Epithelial cell of proximal tubule (primary cell): ENCODE measurements around the gene GRIA1. TPM values are rescaled to one million over a fixed set of nuclear protein-coding genes. Genes with fewer than 3 reads are reported as not detected.

Experiments used
- DNase-seq: peaks from one replicate; pipeline ENCODE4 v3.0.0-alpha.2; 2011; ENCODE audit warnings: low read depth
- H3K4me3 ChIP-seq: 2 replicates; pipeline ENCODE4 v1.5.1; 2011; ENCODE audit warnings: low read depth, mild to moderate bottlenecking, low read length
- total RNA-seq: library from RNA; depleted of rRNA; stranded (reverse); fragments of >200 nt; gene quantifications from 2 replicates; pipeline ENCODE4 v1.2.3, GENCODE V29; 2015
- TF ChIP-seq, protein P1 (sequence below): conservative IDR thresholded peaks from 2 replicates; pipeline ENCODE4 v1.5.1; 2012; ENCODE audit warnings: low read depth, mild to moderate bottlenecking, low read length

Gene GRIA1
- total RNA-seq, 1 donor from 2014 or later: not detected

DNA sequence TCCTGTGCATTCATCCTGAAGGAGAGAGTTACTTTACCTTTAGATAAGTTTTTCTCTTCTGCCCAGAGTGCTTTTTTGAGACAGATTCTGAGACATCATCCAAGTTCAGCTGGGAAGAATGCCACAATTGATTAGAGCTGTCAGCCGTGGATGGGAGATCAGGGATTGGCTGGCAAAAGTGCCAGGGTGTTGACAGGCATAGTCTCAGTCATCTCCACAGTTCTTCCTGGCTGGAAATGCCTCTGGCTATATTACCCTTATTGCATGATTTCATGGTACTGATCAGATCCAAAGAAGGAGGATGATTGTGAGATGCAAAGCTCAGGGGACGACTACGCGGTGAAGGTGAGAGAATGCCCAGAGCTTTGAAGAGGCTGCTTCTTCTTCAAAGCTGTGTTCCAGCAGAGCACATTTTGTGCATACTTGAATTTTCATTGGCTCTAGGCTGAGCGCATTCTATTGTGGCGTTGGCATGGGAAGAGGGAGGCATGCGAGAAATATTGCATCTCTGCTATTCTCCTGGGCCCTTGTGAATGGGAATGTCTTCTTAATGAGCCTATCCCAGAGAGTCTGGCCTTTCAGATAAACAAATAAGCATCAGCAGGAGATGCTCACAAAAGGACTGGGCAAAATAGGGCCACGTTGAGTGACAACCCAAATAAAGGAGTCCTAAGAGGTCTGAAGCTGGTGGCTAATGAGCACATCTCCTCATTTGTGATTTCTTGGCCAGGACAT, 82.1 kb downstream of the GRIA1 start:
- no peak for DNase-seq
- TF ChIP-seq, protein P1, sequence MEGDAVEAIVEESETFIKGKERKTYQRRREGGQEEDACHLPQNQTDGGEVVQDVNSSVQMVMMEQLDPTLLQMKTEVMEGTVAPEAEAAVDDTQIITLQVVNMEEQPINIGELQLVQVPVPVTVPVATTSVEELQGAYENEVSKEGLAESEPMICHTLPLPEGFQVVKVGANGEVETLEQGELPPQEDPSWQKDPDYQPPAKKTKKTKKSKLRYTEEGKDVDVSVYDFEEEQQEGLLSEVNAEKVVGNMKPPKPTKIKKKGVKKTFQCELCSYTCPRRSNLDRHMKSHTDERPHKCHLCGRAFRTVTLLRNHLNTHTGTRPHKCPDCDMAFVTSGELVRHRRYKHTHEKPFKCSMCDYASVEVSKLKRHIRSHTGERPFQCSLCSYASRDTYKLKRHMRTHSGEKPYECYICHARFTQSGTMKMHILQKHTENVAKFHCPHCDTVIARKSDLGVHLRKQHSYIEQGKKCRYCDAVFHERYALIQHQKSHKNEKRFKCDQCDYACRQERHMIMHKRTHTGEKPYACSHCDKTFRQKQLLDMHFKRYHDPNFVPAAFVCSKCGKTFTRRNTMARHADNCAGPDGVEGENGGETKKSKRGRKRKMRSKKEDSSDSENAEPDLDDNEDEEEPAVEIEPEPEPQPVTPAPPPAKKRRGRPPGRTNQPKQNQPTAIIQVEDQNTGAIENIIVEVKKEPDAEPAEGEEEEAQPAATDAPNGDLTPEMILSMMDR: no peak
- no peak overlapping the region for H3K4me3 ChIP-seq

DNA sequence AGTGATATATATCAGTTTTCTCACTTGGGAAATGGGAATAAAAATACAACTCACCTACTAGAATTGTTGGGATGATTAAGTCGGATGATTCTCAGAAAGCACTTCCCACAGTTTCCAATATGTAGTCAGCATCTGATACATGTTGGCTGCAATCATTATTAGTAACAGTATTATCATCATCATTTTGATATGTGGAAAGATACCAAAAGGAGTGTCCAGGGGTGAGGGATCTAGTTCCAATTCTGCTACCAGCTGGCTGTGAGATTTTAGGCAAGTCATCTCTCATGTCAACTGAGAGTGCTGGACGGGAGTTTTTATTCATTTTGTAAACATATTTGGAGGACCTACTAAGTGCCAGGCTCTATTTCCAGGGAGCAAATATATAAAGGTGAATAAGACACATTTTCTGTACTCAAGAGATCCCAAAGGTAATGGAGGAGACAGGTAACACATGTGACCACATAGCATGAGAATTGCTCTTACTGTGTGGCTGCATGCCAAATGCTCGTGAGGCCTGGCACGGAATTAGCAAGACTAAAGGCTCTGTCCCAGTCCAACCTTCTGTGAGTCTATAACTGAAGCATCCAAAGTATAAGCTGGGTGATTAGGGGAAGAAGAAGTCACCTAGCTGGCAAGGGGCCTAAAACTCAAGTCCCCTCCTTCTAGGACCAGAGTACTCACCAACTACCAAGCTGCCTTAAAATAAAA, 83.0 kb downstream of the GRIA1 start:
- TF ChIP-seq, protein P1: no peak
- H3K4me3 ChIP-seq: no peak overlapping the region
- DNase-seq: no peak

DNA sequence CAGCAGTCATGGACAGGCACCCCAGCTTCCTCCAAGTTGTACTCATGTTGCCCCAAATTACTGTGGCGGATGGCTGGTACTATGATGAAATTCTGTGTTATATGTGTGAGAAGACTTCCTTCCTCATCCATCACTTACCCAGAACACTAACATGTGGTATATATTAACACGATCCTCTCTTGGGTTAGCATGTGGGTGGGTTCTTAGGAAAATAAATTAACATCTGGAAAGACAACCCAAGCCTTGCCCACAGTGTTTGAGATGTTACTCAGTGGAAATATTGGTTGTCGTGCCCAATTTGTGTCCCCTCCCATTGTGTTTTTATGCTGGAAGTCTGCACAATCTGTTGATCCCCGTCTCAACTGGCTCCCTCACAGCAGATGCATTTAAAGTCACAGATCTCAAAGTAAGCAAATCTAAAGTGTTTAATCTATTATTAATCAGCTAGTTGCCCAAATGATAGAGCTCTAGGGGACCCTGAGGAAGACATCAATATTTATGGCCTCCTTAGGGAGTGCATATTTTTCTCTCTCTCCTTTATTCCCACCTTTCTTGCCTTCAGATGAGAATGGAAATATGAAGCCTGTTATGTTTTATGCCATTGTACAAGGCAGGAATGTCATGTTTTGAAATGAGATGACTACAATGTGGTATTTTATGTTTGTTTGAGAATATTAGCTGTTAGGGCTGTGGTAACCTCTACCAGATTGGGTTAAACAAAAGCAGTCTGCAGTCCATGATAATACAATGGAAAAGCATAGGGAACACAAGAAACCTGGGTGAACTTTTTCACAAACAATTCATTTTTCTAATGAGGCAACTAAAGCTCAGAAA, 93.9 kb downstream of the GRIA1 start:
- DNase-seq: no peak
- TF ChIP-seq, protein P1: no peak
- H3K4me3 ChIP-seq: no peak overlapping the region

DNA sequence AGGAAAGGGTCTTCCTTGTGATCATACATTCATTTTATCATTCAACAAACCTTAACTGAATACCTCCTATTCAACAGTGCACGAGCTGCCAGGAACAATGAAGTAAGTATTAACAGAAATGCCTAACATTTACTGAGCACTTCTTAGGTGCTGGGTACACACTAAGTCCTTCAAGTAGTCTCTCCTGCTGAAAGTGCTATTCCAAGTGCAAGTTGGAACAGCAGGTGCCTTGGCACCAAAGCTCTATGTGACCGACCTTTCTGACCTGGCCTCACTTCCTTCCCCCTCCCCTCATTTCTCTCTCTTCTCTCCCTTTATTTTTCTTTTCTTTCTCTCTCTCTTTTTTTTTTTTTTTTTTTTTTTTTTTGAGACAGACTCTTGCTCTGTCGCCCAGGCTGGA, 94.5 kb downstream of the GRIA1 start:
- no peak overlapping the region for H3K4me3 ChIP-seq
- TF ChIP-seq, protein P1: no peak
- peak; percentile 27 for DNase-seq

GRCh38 chr5:153585622-153586277, 95.3 kb downstream of the GRIA1 start:
- TF ChIP-seq, protein P1: no peak
- DNase-seq: no peak
- H3K4me3 ChIP-seq: no peak overlapping the region

DNA sequence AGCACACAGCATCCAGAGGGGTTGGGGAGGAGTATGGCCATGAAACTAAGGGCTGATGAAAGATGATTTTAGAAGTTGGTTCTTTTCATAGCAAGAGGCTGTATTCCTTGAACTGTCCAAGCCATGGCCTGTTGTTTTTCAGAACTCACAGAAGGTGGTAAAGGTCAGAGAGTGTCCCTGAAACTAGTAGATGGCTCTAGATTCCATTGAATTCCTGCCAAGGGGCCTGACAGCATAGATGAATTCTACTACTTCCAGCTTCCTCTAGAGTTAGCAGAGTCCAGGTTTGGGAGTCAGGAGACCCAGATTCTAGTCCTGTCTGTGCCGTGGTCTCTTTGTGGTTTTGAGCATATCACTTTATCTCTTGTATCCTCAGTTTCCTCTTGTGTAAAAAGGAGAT, 101.6 kb downstream of the GRIA1 start:
- TF ChIP-seq, protein P1: no peak
- DNase-seq: no peak
- no peak overlapping the region for H3K4me3 ChIP-seq
